Memory B cell (primary cell): ENCODE results near the gene IL20RA.

Source experiments
- ATAC-seq: fragments of 150-1000 bp; cut with Tn5 transposase; 2 replicates; pipeline ENCODE4 v1.10.0; 2021; ENCODE audit warnings: low read depth, mild to moderate bottlenecking, moderate library complexity
- DNase-seq, 2 donors: peaks; one replicate each; pipeline ENCODE4 v3.0.0; 2022; ENCODE audit warnings: low spot score in 2 of 2
- H3K27ac Mint-ChIP-seq: one replicate; pipeline ENCODE4 v1.8.0; 2022; ENCODE audit warnings: mild to moderate bottlenecking, moderate library complexity, mixed read lengths
- H3K27me3 Mint-ChIP-seq: one replicate; pipeline ENCODE4 v1.8.0; 2022; ENCODE audit warnings: mixed read lengths
- H3K36me3 Mint-ChIP-seq: one replicate; pipeline ENCODE4 v1.8.0; 2022; ENCODE audit warnings: mild to moderate bottlenecking, mixed read lengths
- H3K4me1 Mint-ChIP-seq: one replicate; pipeline ENCODE4 v1.8.0; 2022; ENCODE audit warnings: mixed read lengths
- H3K4me3 Mint-ChIP-seq: one replicate; pipeline ENCODE4 v1.8.0; 2022; ENCODE audit warnings: mild to moderate bottlenecking, moderate library complexity, mixed read lengths
- H3K9me3 Mint-ChIP-seq: one replicate; pipeline ENCODE4 v1.8.0; 2022; ENCODE audit warnings: mixed read lengths

IL20RA gene

GRCh38 chr6:137067399-137067798 is 22.6 kb upstream of the IL20RA start:
- H3K36me3 Mint-ChIP-seq = no peaks in the 10 kb centered on the region
- peaks cover 2% of the 10 kb centered on the region for H3K9me3 Mint-ChIP-seq
- no peaks in the 10 kb centered on the region for H3K4me1 Mint-ChIP-seq
- H3K4me3 Mint-ChIP-seq = no peak overlapping the region
- peaks cover 25% of the 10 kb centered on the region for H3K27me3 Mint-ChIP-seq
- no peak for ATAC-seq
- H3K27ac Mint-ChIP-seq = no peak overlapping the region
- no peak for DNase-seq

- no peaks in the 10 kb centered on the region for H3K9me3 Mint-ChIP-seq
- ATAC-seq = no peak
- H3K4me1 Mint-ChIP-seq = no peaks in the 10 kb centered on the region
- H3K27ac Mint-ChIP-seq = no peak overlapping the region
- no peak for DNase-seq
- peaks cover 2% of the 10 kb centered on the region for H3K36me3 Mint-ChIP-seq
- H3K27me3 Mint-ChIP-seq = no peaks in the 10 kb centered on the region
- H3K4me3 Mint-ChIP-seq = no peak overlapping the region
These were observed 13.3 kb upstream of the IL20RA start for GRCh38 chr6:137058037-137058436.

GRCh38 chr6:137056121-137056880 is 11.5 kb upstream of the IL20RA start:
- DNase-seq = no peak
- peaks cover 2% of the 10 kb centered on the region for H3K36me3 Mint-ChIP-seq
- H3K9me3 Mint-ChIP-seq = no peaks in the 10 kb centered on the region
- no peak overlapping the region for H3K4me3 Mint-ChIP-seq
- H3K27me3 Mint-ChIP-seq = peaks cover 10% of the 10 kb centered on the region
- ATAC-seq = no peak
- no peaks in the 10 kb centered on the region for H3K4me1 Mint-ChIP-seq
- H3K27ac Mint-ChIP-seq = no peak overlapping the region

GRCh38 chr6:137051790-137052472 is 7.2 kb upstream of the IL20RA start:
- H3K27ac Mint-ChIP-seq = no peak overlapping the region
- H3K36me3 Mint-ChIP-seq = no peaks in the 10 kb centered on the region
- DNase-seq (no peak), ATAC-seq (no peak)
- no peak overlapping the region for H3K4me3 Mint-ChIP-seq
- peaks cover 28% of the 10 kb centered on the region for H3K27me3 Mint-ChIP-seq
- no peaks in the 10 kb centered on the region for H3K4me1 Mint-ChIP-seq
- no peaks in the 10 kb centered on the region for H3K9me3 Mint-ChIP-seq

- Mint-ChIP-seq H3K4me3 (no peak overlapping the region), H3K36me3 (no peaks in the 10 kb centered on the region), H3K9me3 (no peaks in the 10 kb centered on the region), H3K27me3 (peaks cover 33% of the 10 kb centered on the region), H3K4me1 (peaks cover 3% of the 10 kb centered on the region), H3K27ac (no peak overlapping the region)
- DNase-seq = no peak
- no peak for ATAC-seq
These were observed 4.3 kb upstream of the IL20RA start for GRCh38 chr6:137049095-137049494.

- Mint-ChIP-seq H3K4me3 (no peak overlapping the region), H3K9me3 (no peaks in the 10 kb centered on the region)
These were observed 2.2 kb upstream of the IL20RA start for GRCh38 chr6:137046871-137047412.

GRCh38 chr6:137045222-137045789 is 541 bp upstream of the IL20RA start:
- H3K9me3 Mint-ChIP-seq = no peaks in the 10 kb centered on the region
- peaks cover 3% of the 10 kb centered on the region for H3K4me1 Mint-ChIP-seq
- no peak overlapping the region for H3K27ac Mint-ChIP-seq
- peak overlapping the region; percentile 75 for H3K4me3 Mint-ChIP-seq
- H3K36me3 Mint-ChIP-seq = no peaks in the 10 kb centered on the region
- H3K27me3 Mint-ChIP-seq = peaks cover 33% of the 10 kb centered on the region
- no peak for ATAC-seq
- DNase-seq = no peak

More at GRCh38 chr6:137046871-137047412, 2.2 kb upstream of the IL20RA start:
- H3K27me3 Mint-ChIP-seq = peaks cover 30% of the 10 kb centered on the region
- no peak for DNase-seq
- H3K27ac Mint-ChIP-seq = no peak overlapping the region
- peaks cover 3% of the 10 kb centered on the region for H3K4me1 Mint-ChIP-seq
- no peaks in the 10 kb centered on the region for H3K36me3 Mint-ChIP-seq
- no peak for ATAC-seq

GRCh38 chr6:137043710-137044365 is 927 bp downstream of the IL20RA start:
- peaks cover 33% of the 10 kb centered on the region for H3K27me3 Mint-ChIP-seq
- DNase-seq = peak; percentile 2 to 31
- H3K27ac Mint-ChIP-seq = no peak overlapping the region
- no peaks in the 10 kb centered on the region for H3K9me3 Mint-ChIP-seq
- peaks cover 3% of the 10 kb centered on the region for H3K4me1 Mint-ChIP-seq
- no peaks in the 10 kb centered on the region for H3K36me3 Mint-ChIP-seq
- ATAC-seq = peak; percentile 38
- H3K4me3 Mint-ChIP-seq = peak overlapping the region; percentile 80

- H3K27me3 Mint-ChIP-seq = peaks cover 33% of the 10 kb centered on the region
- H3K9me3 Mint-ChIP-seq = no peaks in the 10 kb centered on the region
- no peak overlapping the region for H3K27ac Mint-ChIP-seq
- H3K36me3 Mint-ChIP-seq = no peaks in the 10 kb centered on the region
- no peak overlapping the region for H3K4me3 Mint-ChIP-seq
- peaks cover 3% of the 10 kb centered on the region for H3K4me1 Mint-ChIP-seq
- ATAC-seq (no peak), DNase-seq (no peak)
These were observed 4.4 kb downstream of the IL20RA start for GRCh38 chr6:137040393-137040792.

GRCh38 chr6:137039010-137039409 is 5.8 kb downstream of the IL20RA start:
- Mint-ChIP-seq H3K4me3 (no peak overlapping the region), H3K27ac (no peak overlapping the region), H3K27me3 (peaks cover 29% of the 10 kb centered on the region), H3K4me1 (no peaks in the 10 kb centered on the region), H3K9me3 (no peaks in the 10 kb centered on the region), H3K36me3 (no peaks in the 10 kb centered on the region)
- no peak for ATAC-seq
- DNase-seq = no peak

- H3K4me1 Mint-ChIP-seq = no peaks in the 10 kb centered on the region
- ATAC-seq = no peak
- no peaks in the 10 kb centered on the region for H3K9me3 Mint-ChIP-seq
- H3K27me3 Mint-ChIP-seq = peaks cover 32% of the 10 kb centered on the region
- no peaks in the 10 kb centered on the region for H3K36me3 Mint-ChIP-seq
- no peak overlapping the region for H3K27ac Mint-ChIP-seq
- H3K4me3 Mint-ChIP-seq = no peak overlapping the region
- no peak for DNase-seq
These were observed 8.0 kb downstream of the IL20RA start for GRCh38 chr6:137036566-137037300.

- H3K36me3 Mint-ChIP-seq = no peaks in the 10 kb centered on the region
- no peak for DNase-seq
These were observed 10.9 kb downstream of the IL20RA start for GRCh38 chr6:137033828-137034227.

GRCh38 chr6:137031122-137031521 is 13.6 kb downstream of the IL20RA start:
- DNase-seq = no peak
- H3K36me3 Mint-ChIP-seq = no peaks in the 10 kb centered on the region
- no peak for ATAC-seq
- H3K9me3 Mint-ChIP-seq = no peaks in the 10 kb centered on the region
- no peak overlapping the region for H3K27ac Mint-ChIP-seq
- no peaks in the 10 kb centered on the region for H3K4me1 Mint-ChIP-seq
- peaks cover 20% of the 10 kb centered on the region for H3K27me3 Mint-ChIP-seq
- H3K4me3 Mint-ChIP-seq = no peak overlapping the region

More at GRCh38 chr6:137033828-137034227, 10.9 kb downstream of the IL20RA start:
- H3K27me3 Mint-ChIP-seq = peaks cover 24% of the 10 kb centered on the region
- peak; percentile 85 for ATAC-seq
- no peaks in the 10 kb centered on the region for H3K4me1 Mint-ChIP-seq
- no peak overlapping the region for H3K4me3 Mint-ChIP-seq
- no peak overlapping the region for H3K27ac Mint-ChIP-seq
- H3K9me3 Mint-ChIP-seq = no peaks in the 10 kb centered on the region
